Measurements from ENCODE around the gene CTNNA3. TPM values are rescaled to one million over a fixed set of nuclear protein-coding genes. Genes with fewer than 3 reads are reported as not detected.

The CTNNA3 gene
- total RNA-seq, 1 experiment from 2014 or later, result not detected

DNA sequence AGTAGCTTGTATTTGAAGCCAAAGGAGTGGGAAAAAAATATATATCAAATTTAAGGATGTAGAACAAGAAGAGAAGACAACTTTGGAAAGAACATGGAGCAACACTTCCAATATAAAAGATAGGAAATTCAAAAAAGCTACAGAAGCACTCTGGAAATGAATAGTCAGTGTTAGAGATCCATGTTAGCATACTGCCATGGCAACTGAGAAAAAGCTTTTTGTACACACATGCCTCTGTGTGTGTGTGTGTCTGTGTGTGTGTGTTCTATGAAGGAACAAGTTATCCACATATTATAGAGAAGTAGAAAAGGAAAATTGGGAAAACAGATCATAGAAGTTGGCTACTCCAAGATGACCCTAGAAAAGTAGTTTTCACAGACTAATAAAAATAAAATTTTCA, 673.9 kb downstream of the CTNNA3 start:
- no peak overlapping the region for H3K27ac ChIP-seq (ENCODE audit: low read length)
- no peak for DNase-seq
- no peak overlapping the region for H3K9ac ChIP-seq (ENCODE audit: low read length)
- H3K79me2 ChIP-seq (ENCODE audit: low read length), result no peaks in the 10 kb centered on the region
- H3K9me2 ChIP-seq (replicated peaks; ENCODE audit: insufficient read depth, low read length), result no peaks in the 10 kb centered on the region
- 0 out of 2 replicates have a peak, but pooled peaks cover 2% of the 10 kb centered on the region for H3K27me3 ChIP-seq (ENCODE audit: low read length)
- H3K4me2 ChIP-seq (ENCODE audit: low read depth, low read length, poor library complexity, severe bottlenecking), result no peak overlapping the region
- no peaks in the 10 kb centered on the region for H3K36me3 ChIP-seq (ENCODE audit: insufficient read depth, low read length)
- no peak overlapping the region for H3K4me3 ChIP-seq (ENCODE audit: low read length)
- no peaks in the 10 kb centered on the region for H4K20me1 ChIP-seq (ENCODE audit: insufficient read depth, low read depth, low read length)
- H3K9me3 ChIP-seq (ENCODE audit: low read length), result no peaks in the 10 kb centered on the region
- no peaks in the 10 kb centered on the region for H3K4me1 ChIP-seq (ENCODE audit: low read length)
- no peak overlapping the region for H2AFZ ChIP-seq (ENCODE audit: low read length)

DNA sequence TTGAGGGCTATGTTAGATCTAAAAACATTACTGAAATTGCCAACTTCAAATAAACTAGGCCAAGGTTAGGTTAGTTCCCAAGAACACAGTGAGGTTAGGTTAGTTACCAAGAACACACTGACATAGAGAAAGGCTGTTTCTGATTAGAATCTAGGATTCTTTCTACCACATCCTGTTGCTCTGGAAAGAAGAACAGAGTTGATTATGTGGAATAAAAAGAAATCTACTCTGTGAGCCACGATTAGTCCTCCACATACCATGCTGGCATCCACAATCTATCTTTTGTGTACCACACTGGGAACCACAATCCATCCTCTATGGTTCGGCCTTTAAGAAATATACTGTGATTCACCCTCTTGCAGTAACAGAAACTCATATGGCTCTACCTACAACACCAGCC, 678.8 kb downstream of the CTNNA3 start:
- no peak overlapping the region for H2AFZ ChIP-seq (ENCODE audit: low read length)
- no peak for DNase-seq
- H3K36me3 ChIP-seq (ENCODE audit: insufficient read depth, low read length), result no peaks in the 10 kb centered on the region
- no peaks in the 10 kb centered on the region for H3K9me2 ChIP-seq (replicated peaks; ENCODE audit: insufficient read depth, low read length)
- no peaks in the 10 kb centered on the region for H3K9me3 ChIP-seq (ENCODE audit: low read length)
- H3K79me2 ChIP-seq (ENCODE audit: low read length), result no peaks in the 10 kb centered on the region
- H3K4me2 ChIP-seq (ENCODE audit: low read depth, low read length, poor library complexity, severe bottlenecking), result no peak overlapping the region
- H3K4me1 ChIP-seq (ENCODE audit: low read length), result no peaks in the 10 kb centered on the region
- 0 out of 2 replicates have a peak, but pooled peaks cover 2% of the 10 kb centered on the region for H3K27me3 ChIP-seq (ENCODE audit: low read length)
- H3K27ac ChIP-seq (ENCODE audit: low read length), result no peak overlapping the region
- H4K20me1 ChIP-seq (ENCODE audit: insufficient read depth, low read depth, low read length), result no peaks in the 10 kb centered on the region
- H3K4me3 ChIP-seq (ENCODE audit: low read length), result no peak overlapping the region
- no peak overlapping the region for H3K9ac ChIP-seq (ENCODE audit: low read length)

DNA sequence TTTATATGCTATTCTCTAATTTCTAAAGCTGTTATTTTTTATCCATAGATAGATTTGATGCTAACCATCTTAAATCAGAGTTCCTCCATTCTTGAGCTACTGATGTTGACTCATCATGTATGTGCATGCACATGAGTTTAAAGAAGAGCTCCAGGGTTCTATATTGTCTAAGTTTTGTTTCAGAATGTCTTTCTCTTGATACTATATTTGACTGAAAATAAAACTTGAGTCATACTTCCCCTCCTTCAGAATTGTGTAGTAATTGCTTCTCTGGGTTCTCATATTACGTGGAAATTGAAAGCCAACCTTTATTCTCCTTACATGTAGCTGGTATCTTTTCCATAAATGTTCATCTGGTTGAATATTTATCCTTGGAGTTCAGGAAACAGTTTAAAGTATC, 680.8 kb downstream of the CTNNA3 start:
- no peak overlapping the region for H2AFZ ChIP-seq (ENCODE audit: low read length)
- H3K4me3 ChIP-seq (ENCODE audit: low read length), result no peak overlapping the region
- H3K27me3 ChIP-seq (ENCODE audit: low read length), result 0 out of 2 replicates have a peak, but pooled peaks cover 2% of the 10 kb centered on the region
- no peak overlapping the region for H3K4me2 ChIP-seq (ENCODE audit: low read depth, low read length, poor library complexity, severe bottlenecking)
- no peak overlapping the region for H3K27ac ChIP-seq (ENCODE audit: low read length)
- no peaks in the 10 kb centered on the region for H3K9me2 ChIP-seq (replicated peaks; ENCODE audit: insufficient read depth, low read length)
- H4K20me1 ChIP-seq (ENCODE audit: insufficient read depth, low read depth, low read length), result no peaks in the 10 kb centered on the region
- H3K4me1 ChIP-seq (ENCODE audit: low read length), result no peaks in the 10 kb centered on the region
- H3K79me2 ChIP-seq (ENCODE audit: low read length), result no peaks in the 10 kb centered on the region
- no peak overlapping the region for H3K9ac ChIP-seq (ENCODE audit: low read length)
- no peaks in the 10 kb centered on the region for H3K9me3 ChIP-seq (ENCODE audit: low read length)
- H3K36me3 ChIP-seq (ENCODE audit: insufficient read depth, low read length), result no peaks in the 10 kb centered on the region
- no peak for DNase-seq

DNA sequence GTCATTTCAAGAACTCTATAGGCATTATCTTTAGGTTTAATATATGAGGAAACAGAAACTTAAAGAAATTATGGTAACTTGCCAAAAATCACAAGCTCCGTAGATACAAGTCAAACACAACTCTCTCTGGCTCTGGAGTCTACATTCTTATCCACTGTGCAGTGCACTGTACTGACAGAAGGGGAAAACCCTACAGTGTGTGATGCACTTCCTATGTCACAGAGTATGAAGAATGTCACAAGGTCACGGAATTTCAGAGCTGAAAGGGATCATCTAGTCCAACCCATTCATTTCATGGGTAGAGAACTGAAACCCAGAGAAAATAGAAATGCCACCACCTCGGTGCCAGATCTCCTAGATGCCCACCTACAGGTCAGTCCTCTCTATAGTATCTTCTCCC, 684.0 kb downstream of the CTNNA3 start:
- H2AFZ ChIP-seq (ENCODE audit: low read length), result no peak overlapping the region
- no peaks in the 10 kb centered on the region for H4K20me1 ChIP-seq (ENCODE audit: insufficient read depth, low read depth, low read length)
- H3K36me3 ChIP-seq (ENCODE audit: insufficient read depth, low read length), result no peaks in the 10 kb centered on the region

DNA sequence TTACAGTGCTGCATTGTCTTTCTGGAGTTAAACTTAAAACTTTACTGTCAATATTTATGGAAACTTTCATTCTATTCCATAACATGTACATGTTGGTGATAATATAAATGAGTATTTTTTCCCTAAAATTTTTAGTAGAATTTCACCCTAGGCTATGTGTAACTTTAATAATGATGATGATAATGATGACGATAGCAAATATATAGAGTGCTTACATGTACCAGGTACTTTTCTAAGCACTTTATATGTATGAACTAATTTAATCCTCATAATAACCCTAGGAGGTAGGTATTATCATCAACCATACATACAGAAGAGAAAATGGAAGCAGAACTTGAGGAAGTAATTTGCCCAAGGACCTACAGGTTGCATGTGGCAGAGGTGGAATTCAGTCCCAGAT, 684.5 kb downstream of the CTNNA3 start:
- DNase-seq, result no peak
- no peak overlapping the region for H3K9ac ChIP-seq (ENCODE audit: low read length)
- no peaks in the 10 kb centered on the region for H3K36me3 ChIP-seq (ENCODE audit: insufficient read depth, low read length)
- no peak overlapping the region for H3K4me3 ChIP-seq (ENCODE audit: low read length)
- no peaks in the 10 kb centered on the region for H3K4me1 ChIP-seq (ENCODE audit: low read length)
- H3K27ac ChIP-seq (ENCODE audit: low read length), result no peak overlapping the region
- no peaks in the 10 kb centered on the region for H3K27me3 ChIP-seq (ENCODE audit: low read length)
- H4K20me1 ChIP-seq (ENCODE audit: insufficient read depth, low read depth, low read length), result no peaks in the 10 kb centered on the region
- H3K79me2 ChIP-seq (ENCODE audit: low read length), result no peaks in the 10 kb centered on the region
- H2AFZ ChIP-seq (ENCODE audit: low read length), result no peak overlapping the region
- H3K9me2 ChIP-seq (replicated peaks; ENCODE audit: insufficient read depth, low read length), result no peaks in the 10 kb centered on the region
- no peak overlapping the region for H3K4me2 ChIP-seq (ENCODE audit: low read depth, low read length, poor library complexity, severe bottlenecking)
- no peaks in the 10 kb centered on the region for H3K9me3 ChIP-seq (ENCODE audit: low read length)

More for the DNA sequence above, 684.0 kb downstream of the CTNNA3 start:
- no peaks in the 10 kb centered on the region for H3K79me2 ChIP-seq (ENCODE audit: low read length)
- H3K9ac ChIP-seq (ENCODE audit: low read length), result no peak overlapping the region
- H3K27ac ChIP-seq (ENCODE audit: low read length), result no peak overlapping the region
- no peaks in the 10 kb centered on the region for H3K4me1 ChIP-seq (ENCODE audit: low read length)
- H3K27me3 ChIP-seq (ENCODE audit: low read length), result no peaks in the 10 kb centered on the region
- no peaks in the 10 kb centered on the region for H3K9me3 ChIP-seq (ENCODE audit: low read length)
- no peak overlapping the region for H3K4me2 ChIP-seq (ENCODE audit: low read depth, low read length, poor library complexity, severe bottlenecking)
- H3K9me2 ChIP-seq (replicated peaks; ENCODE audit: insufficient read depth, low read length), result no peaks in the 10 kb centered on the region
- DNase-seq, result no peak
- H3K4me3 ChIP-seq (ENCODE audit: low read length), result no peak overlapping the region

DNA sequence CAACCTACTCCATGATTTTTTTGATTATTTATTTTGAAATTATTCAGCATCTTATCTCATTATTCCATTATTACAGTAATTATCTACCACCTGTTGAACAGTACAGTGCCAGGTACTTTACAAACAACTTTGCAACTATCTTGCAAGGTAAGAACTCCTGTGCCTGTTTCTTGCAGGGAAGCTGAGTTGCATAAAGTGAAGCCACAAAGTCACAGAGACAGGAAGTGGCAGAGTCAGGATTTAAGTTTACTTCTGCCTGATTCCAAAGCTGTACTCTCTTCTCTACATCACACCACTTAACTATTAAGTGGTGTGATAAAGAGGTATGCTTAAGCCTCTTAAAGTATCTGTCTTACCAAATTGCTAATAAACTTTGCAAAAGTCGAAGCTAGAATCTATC, 690.0 kb downstream of the CTNNA3 start:
- no peaks in the 10 kb centered on the region for H3K4me1 ChIP-seq (ENCODE audit: low read length)
- H3K9me2 ChIP-seq (replicated peaks; ENCODE audit: insufficient read depth, low read length), result no peaks in the 10 kb centered on the region
- no peak overlapping the region for H2AFZ ChIP-seq (ENCODE audit: low read length)
- no peak for DNase-seq
- H3K9me3 ChIP-seq (ENCODE audit: low read length), result no peaks in the 10 kb centered on the region
- H3K4me3 ChIP-seq (ENCODE audit: low read length), result no peak overlapping the region
- H4K20me1 ChIP-seq (ENCODE audit: insufficient read depth, low read depth, low read length), result no peaks in the 10 kb centered on the region
- no peaks in the 10 kb centered on the region for H3K36me3 ChIP-seq (ENCODE audit: insufficient read depth, low read length)
- no peaks in the 10 kb centered on the region for H3K79me2 ChIP-seq (ENCODE audit: low read length)
- H3K27me3 ChIP-seq (ENCODE audit: low read length), result no peaks in the 10 kb centered on the region
- H3K4me2 ChIP-seq (ENCODE audit: low read depth, low read length, poor library complexity, severe bottlenecking), result no peak overlapping the region
- no peak overlapping the region for H3K27ac ChIP-seq (ENCODE audit: low read length)
- H3K9ac ChIP-seq (ENCODE audit: low read length), result no peak overlapping the region

DNA sequence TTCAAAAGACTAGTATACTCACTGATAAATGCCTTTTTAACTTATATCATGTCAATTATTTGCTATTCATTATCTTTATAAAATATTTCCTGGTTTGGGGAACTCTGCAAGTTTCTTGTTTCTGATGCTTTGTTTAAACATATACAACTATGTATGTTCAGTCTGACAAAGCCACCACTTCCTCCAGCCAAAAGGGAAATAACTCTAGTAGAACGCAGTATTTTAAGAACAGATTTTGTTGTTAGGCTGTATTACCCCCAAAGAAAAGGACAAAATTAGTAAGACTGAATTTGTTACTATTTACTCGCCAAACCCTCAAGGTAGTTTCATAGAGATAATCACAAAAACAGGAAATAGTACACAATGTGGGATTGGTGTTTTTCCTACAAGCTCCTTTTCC, 691.3 kb downstream of the CTNNA3 start:
- Histone ChIP-seq H3K4me1 (ENCODE audit: low read length) (no peaks in the 10 kb centered on the region), H3K9me3 (ENCODE audit: low read length) (no peaks in the 10 kb centered on the region), H3K27ac (ENCODE audit: low read length) (no peak overlapping the region), H3K36me3 (ENCODE audit: insufficient read depth, low read length) (no peaks in the 10 kb centered on the region), H3K27me3 (ENCODE audit: low read length) (no peaks in the 10 kb centered on the region), H3K9ac (ENCODE audit: low read length) (no peak overlapping the region), H3K4me2 (ENCODE audit: low read depth, low read length, poor library complexity, severe bottlenecking) (no peak overlapping the region), H3K79me2 (ENCODE audit: low read length) (no peaks in the 10 kb centered on the region), H3K9me2 (replicated peaks; ENCODE audit: insufficient read depth, low read length) (no peaks in the 10 kb centered on the region), H4K20me1 (ENCODE audit: insufficient read depth, low read depth, low read length) (no peaks in the 10 kb centered on the region), H2AFZ (ENCODE audit: low read length) (no peak overlapping the region), H3K4me3 (ENCODE audit: low read length) (no peak overlapping the region)
- no peak for DNase-seq

DNA sequence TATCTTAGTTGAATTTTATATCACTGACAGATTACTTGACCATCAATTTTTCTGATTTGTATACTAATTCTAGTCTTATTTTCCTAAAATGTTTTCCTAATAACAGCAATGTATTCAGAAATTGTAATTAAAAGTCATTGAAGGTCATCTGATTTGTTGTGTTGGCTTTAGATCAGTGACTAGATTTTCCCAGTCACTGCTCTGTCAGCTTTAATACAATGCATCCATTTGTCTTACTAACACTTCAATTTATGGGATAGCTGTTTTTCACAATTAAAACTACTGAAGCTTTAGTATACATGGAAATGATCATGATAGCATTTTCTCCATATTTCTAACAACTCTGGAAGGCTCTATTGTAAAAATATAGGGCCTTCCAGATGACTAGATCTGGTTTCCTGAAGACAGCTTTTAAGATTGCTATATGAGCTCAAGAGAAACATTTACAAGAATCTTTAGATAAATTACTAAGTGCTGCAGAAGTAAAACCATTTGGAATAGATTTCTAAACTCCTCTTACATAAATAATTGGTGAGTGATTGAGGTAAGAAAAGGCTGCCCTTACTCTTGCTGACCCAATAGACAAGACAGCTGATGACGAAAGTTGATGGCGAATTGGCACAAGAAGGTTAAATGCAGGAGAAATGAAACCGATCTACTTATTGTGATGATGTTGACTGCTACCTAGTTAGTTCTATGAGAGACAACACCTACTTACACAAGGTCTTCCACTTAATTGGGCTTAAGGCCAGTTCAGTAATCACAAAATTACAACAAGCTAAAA, 696.0 kb downstream of the CTNNA3 start:
- Histone ChIP-seq H3K27me3 (ENCODE audit: low read length) (no peaks in the 10 kb centered on the region), H3K9ac (ENCODE audit: low read length) (no peak overlapping the region), H3K4me3 (ENCODE audit: low read length) (no peak overlapping the region), H3K27ac (ENCODE audit: low read length) (no peak overlapping the region), H4K20me1 (ENCODE audit: insufficient read depth, low read depth, low read length) (no peaks in the 10 kb centered on the region), H3K36me3 (ENCODE audit: insufficient read depth, low read length) (no peaks in the 10 kb centered on the region), H3K79me2 (ENCODE audit: low read length) (no peaks in the 10 kb centered on the region), H3K4me1 (ENCODE audit: low read length) (no peaks in the 10 kb centered on the region), H3K9me3 (ENCODE audit: low read length) (no peaks in the 10 kb centered on the region), H3K4me2 (ENCODE audit: low read depth, low read length, poor library complexity, severe bottlenecking) (no peak overlapping the region), H3K9me2 (replicated peaks; ENCODE audit: insufficient read depth, low read length) (no peaks in the 10 kb centered on the region), H2AFZ (ENCODE audit: low read length) (no peak overlapping the region)
- DNase-seq, result no peak

All from Karpas-422 (cell line).